CD14-positive monocyte (primary cell): Measurements from ENCODE around the gene PDE1C. TPM values are rescaled to one million over a fixed set of nuclear protein-coding genes. Genes with fewer than 3 reads are reported as not detected.

Experiments used
- DNase-seq, 3 donors: peaks; one replicate each; pipeline ENCODE4 v3.0.0-alpha.2; 2011 to 2022
- H2AFZ ChIP-seq: 2 replicates; pipeline ENCODE4 v1.6.0; 2012; ENCODE audit warnings: mild to moderate bottlenecking, low read depth, low read length, inconsistent platforms; ENCODE audit not compliant: insufficient read depth, poor library complexity, severe bottlenecking
- H3K27ac ChIP-seq, 2 donors: 1 replicate in 1 of 2; 2 replicates in 1 of 2; pipeline ENCODE4 v1.5.1; 2012 to 2013; ENCODE audit warnings: low read length in 2 of 2, control low read depth in 1 of 2, inconsistent platforms in 1 of 2, low read depth in 1 of 2, mild to moderate bottlenecking in 1 of 2
- H3K27me3 ChIP-seq, 2 donors: one replicate each; pipeline versions ENCODE4 v1.6.0 to v1.6.1; 2011 to 2013; ENCODE audit warnings: low read length in 2 of 2; ENCODE audit not compliant: control insufficient read depth in 2 of 2, insufficient read depth in 2 of 2
- H3K36me3 ChIP-seq, 2 donors: replicated peaks in 1 of 2; 1 replicate in 1 of 2; 2 replicates in 1 of 2; pipeline versions ENCODE4 v1.5.1 to v1.6.1; 2012 to 2013; ENCODE audit warnings: low read length in 2 of 2, control low read depth in 1 of 2, inconsistent platforms in 1 of 2, mild to moderate bottlenecking in 1 of 2; ENCODE audit not compliant: insufficient read depth in 2 of 2, control insufficient read depth in 1 of 2
- H3K4me1 ChIP-seq, 2 donors: 1 replicate in 1 of 2; 2 replicates in 1 of 2; pipeline versions ENCODE4 v1.5.1 to v1.6.1; 2012 to 2013; ENCODE audit warnings: low read length in 2 of 2, control low read depth in 1 of 2, inconsistent platforms in 1 of 2, mild to moderate bottlenecking in 1 of 2, moderate library complexity in 1 of 2; ENCODE audit not compliant: insufficient read depth in 2 of 2, control insufficient read depth in 1 of 2
- H3K4me2 ChIP-seq: replicated peaks from 2 replicates; pipeline ENCODE3; 2012; ENCODE audit warnings: low read length, moderate library complexity, mild to moderate bottlenecking; ENCODE audit not compliant: poor library complexity, severe bottlenecking; ENCODE audit errors: extremely low read depth
- H3K4me3 ChIP-seq, 3 experiments: fragments of 200-600 bp in 1 of 3; sonication (generic) in 1 of 3; replicated peaks in 1 of 3; 1 replicate in 2 of 3; 2 replicates in 1 of 3; pipeline ENCODE4 v1.5.1; 2011 to 2013; ENCODE audit warnings: low read length in 3 of 3, mild to moderate bottlenecking in 3 of 3, control low read depth in 2 of 3, low read depth in 2 of 3, inconsistent platforms in 1 of 3, moderate library complexity in 1 of 3
- H3K79me2 ChIP-seq: 2 replicates; pipeline ENCODE4 v1.6.0; 2012; ENCODE audit warnings: mild to moderate bottlenecking, control low read depth, inconsistent platforms, low read length, moderate library complexity; ENCODE audit not compliant: insufficient read depth
- H3K9ac ChIP-seq: 2 replicates; pipeline ENCODE4 v1.6.0; 2017; ENCODE audit warnings: low read length, mild to moderate bottlenecking; ENCODE audit not compliant: insufficient read depth, poor library complexity, severe bottlenecking
- H3K9me3 ChIP-seq, 2 donors: replicated peaks in 1 of 2; 1 replicate in 1 of 2; 2 replicates in 1 of 2; pipeline versions ENCODE4 v1.5.1 to v1.6.1; 2012 to 2013; ENCODE audit warnings: low read length in 2 of 2, control low read depth in 1 of 2; ENCODE audit not compliant: control insufficient read depth in 1 of 2, insufficient read depth in 1 of 2
- H4K20me1 ChIP-seq: 2 replicates; pipeline ENCODE4 v1.6.0; 2012; ENCODE audit warnings: mild to moderate bottlenecking, low read length, control low read depth, moderate library complexity; ENCODE audit not compliant: insufficient read depth
- H3K27ac Mint-ChIP-seq, 7 donors: one replicate each; pipeline ENCODE4 v1.8.0; 2020; ENCODE audit warnings: mild to moderate bottlenecking in 7 of 7, mixed read lengths in 7 of 7, moderate library complexity in 6 of 7, inconsistent platforms in 2 of 7
- H3K27me3 Mint-ChIP-seq, 3 donors: one replicate each; pipeline ENCODE4 v1.8.0; 2021 to 2022; ENCODE audit warnings: low read depth in 3 of 3, mild to moderate bottlenecking in 3 of 3, mixed read lengths in 3 of 3, moderate library complexity in 3 of 3, inconsistent platforms in 1 of 3
- H3K36me3 Mint-ChIP-seq, 2 donors: one replicate each; pipeline ENCODE4 v1.8.0; 2020; ENCODE audit warnings: mixed read lengths in 2 of 2, inconsistent platforms in 1 of 2, mild to moderate bottlenecking in 1 of 2
- H3K4me1 Mint-ChIP-seq: one replicate; pipeline ENCODE4 v1.8.0; 2020; ENCODE audit warnings: mild to moderate bottlenecking, mixed read lengths
- H3K4me3 Mint-ChIP-seq, 2 donors: one replicate each; pipeline ENCODE4 v1.8.0; 2020; ENCODE audit warnings: mild to moderate bottlenecking in 2 of 2, mixed read lengths in 2 of 2, moderate library complexity in 1 of 2
- H3K9me3 Mint-ChIP-seq, 7 donors: one replicate each; pipeline ENCODE4 v1.8.0; 2020 to 2022; ENCODE audit warnings: mixed read lengths in 7 of 7, mild to moderate bottlenecking in 6 of 7, moderate library complexity in 6 of 7, inconsistent platforms in 2 of 7
- CTCF ChIP-seq: fragments of 200-600 bp; IDR thresholded peaks from one replicate; pipeline ENCODE4 v1.8.0; 2022; ENCODE audit warnings: antibody characterized with exemption, mild to moderate bottlenecking
- WGBS: methylation state at CpG from one replicate; pipeline ENCODE4 v1.1.5; 2013; ENCODE audit warnings: missing lambda C conversion rate; ENCODE audit not compliant: insufficient coverage; 5-methylcytosine and 5-hydroxymethylcytosine counted together
- intact Hi-C, 2 donors: fragments of 100-400 bp; cut with micrococcal nuclease; formaldehyde crosslinking; loops; one replicate each; pipeline versions ENCODE4 v1.15.0 to v1.15.1; 2023
- polyA plus RNA-seq, 3 donors: library from polyadenylated mRNA; depleted of rRNA in 1 of 3; unstranded in 2 of 3; stranded (reverse) in 1 of 3; fragments of 300-500 nt in 2 of 3; fragments of >200 nt in 1 of 3; fragmentation: Illumina TruSeq in 2 of 3; gene quantifications; 1 replicate in 2 of 3; 2 replicates in 1 of 3; pipeline ENCODE4 v1.2.3, GENCODE V29; 2012 to 2021

Gene PDE1C
- polyA plus RNA-seq, 3 donors, result not detected

DNA sequence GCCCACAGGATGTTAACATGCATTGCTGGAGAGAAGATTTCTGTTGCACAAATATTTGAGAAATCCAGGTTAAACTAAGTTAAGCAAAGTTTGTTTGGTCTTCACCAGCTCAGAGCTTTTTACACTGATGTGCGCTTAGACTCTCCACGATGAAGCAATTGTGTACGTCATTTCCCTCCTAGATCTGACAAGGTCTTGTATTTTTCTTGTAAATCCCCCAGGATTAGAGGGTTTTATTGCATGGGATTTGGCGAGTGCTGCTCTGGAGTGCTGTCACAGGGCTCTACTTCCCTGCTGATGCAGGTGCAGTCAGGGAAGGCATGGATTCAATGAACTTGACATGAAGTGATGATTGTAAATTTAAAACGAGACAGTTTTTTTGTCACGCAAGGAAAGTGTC, 173.3 kb downstream of the PDE1C start:
- no peak overlapping the region for H2AFZ ChIP-seq
- Mint-ChIP-seq H3K4me3 (no peak overlapping the region), H3K9me3 (peaks cover 0 to 3% (median 0%) of the 10 kb centered on the region in 7 donors), H3K27me3 (peaks cover 0 to 5% (median 3%) of the 10 kb centered on the region in 3 donors), H3K4me1 (no peaks in the 10 kb centered on the region), H3K36me3 (no peaks in the 10 kb centered on the region), H3K27ac (no peak overlapping the region)
- no peaks in the 10 kb centered on the region for H3K36me3 ChIP-seq
- no peak overlapping the region for H3K4me2 ChIP-seq
- no peak overlapping the region for H3K9ac ChIP-seq
- no CpG with 5 or more reads among the region's 6 CpGs for WGBS
- no peak overlapping the region for H3K27ac ChIP-seq
- no peak for TF ChIP-seq CTCF
- DNase-seq, result no peak
- no peaks in the 10 kb centered on the region for H3K9me3 ChIP-seq
- no peaks in the 10 kb centered on the region for H3K4me1 ChIP-seq
- H3K79me2 ChIP-seq, result no peaks in the 10 kb centered on the region
- no peaks in the 10 kb centered on the region for H3K27me3 ChIP-seq
- intact Hi-C loops, result no loop called here
- H3K4me3 ChIP-seq, result no peak overlapping the region
- H4K20me1 ChIP-seq, result no peaks in the 10 kb centered on the region

GRCh38 chr7:31894308-31894707, 175.9 kb downstream of the PDE1C start:
- H3K27ac Mint-ChIP-seq, result no peak overlapping the region
- peaks cover 2 to 5% (median 3%) of the 10 kb centered on the region in 3 donors for H3K27me3 Mint-ChIP-seq
- H3K36me3 Mint-ChIP-seq, result no peaks in the 10 kb centered on the region
- no peak overlapping the region for H2AFZ ChIP-seq
- H3K4me3 Mint-ChIP-seq, result no peak overlapping the region
- peaks cover 16% of the 10 kb centered on the region for H3K4me1 Mint-ChIP-seq
- H3K9ac ChIP-seq, result no peak overlapping the region
- H3K9me3 ChIP-seq, result no peaks in the 10 kb centered on the region
- peaks cover 19 to 20% of the 10 kb centered on the region in 2 donors for H3K4me1 ChIP-seq
- no peak for TF ChIP-seq CTCF
- H4K20me1 ChIP-seq, result no peaks in the 10 kb centered on the region
- H3K9me3 Mint-ChIP-seq, result peaks cover 0 to 3% (median 0%) of the 10 kb centered on the region in 7 donors
- H3K27ac ChIP-seq, result no peak overlapping the region
- no peaks in the 10 kb centered on the region for H3K27me3 ChIP-seq
- no peaks in the 10 kb centered on the region for H3K79me2 ChIP-seq
- intact Hi-C loops, result loop anchor here in 1 of 2 donors (5.0 kb wide), 1 partner anchor 82 kb away; no protein-coding TSS in a partner anchor
- no peaks in the 10 kb centered on the region for H3K36me3 ChIP-seq
- DNase-seq, result no peak
- no peak overlapping the region for H3K4me2 ChIP-seq
- H3K4me3 ChIP-seq, result no peak overlapping the region
